GF-D8 (cell line): Measurements from ENCODE around the gene CYP4F11.
"Not testable (repeated sequence)": the region's sequence is repeated elsewhere in the genome, so short reads cannot be mapped to it uniquely, and the experiment has no call there.

Source experiments
- DNase-seq: peaks from one replicate; lab custom pipeline; 2025; lab: John Stamatoyannopoulos, UW

CYP4F11 gene

GRCh38 chr19:15934332-15935078, at the start of gene CYP4F11:
Gene CYP4F11, minus strand, starts transcription at chr19:15934529. Its CDS starts 121 bp downstream, at chr19:15934408.
- DNase-seq = no peak

GRCh38 chr19:15979293-15979692, 45.0 kb upstream of the CYP4F11 start:
- no peak for DNase-seq

GRCh38 chr19:15977690-15978089, 43.4 kb upstream of the CYP4F11 start:
- no peak for DNase-seq

- DNase-seq = no peak
Observed at GRCh38 chr19:15976836-15977689, 42.7 kb upstream of the CYP4F11 start.

GRCh38 chr19:15974856-15975255, 40.5 kb upstream of the CYP4F11 start:
- DNase-seq = no peak

GRCh38 chr19:15972043-15972442, 37.7 kb upstream of the CYP4F11 start:
- not testable (repeated sequence) for DNase-seq

GRCh38 chr19:15971224-15971780, 37.0 kb upstream of the CYP4F11 start:
- DNase-seq = no peak

- DNase-seq = no peak
Observed at GRCh38 chr19:15964231-15964630, 29.9 kb upstream of the CYP4F11 start.

GRCh38 chr19:15962319-15962718, 28.0 kb upstream of the CYP4F11 start:
- DNase-seq = no peak

- DNase-seq = no peak
Observed at GRCh38 chr19:15954820-15955219, 20.5 kb upstream of the CYP4F11 start.

GRCh38 chr19:15948223-15949058, 14.1 kb upstream of the CYP4F11 start, which contains the start of gene OR10H4:
Gene OR10H4, plus strand, starts transcription at chr19:15949008. Its CDS starts 0 bp downstream, at chr19:15949008.
- no peak for DNase-seq

GRCh38 chr19:15945301-15945700, 11.0 kb upstream of the CYP4F11 start:
- no peak for DNase-seq

GRCh38 chr19:15944401-15944800, 10.1 kb upstream of the CYP4F11 start:
- no peak for DNase-seq

GRCh38 chr19:15937771-15938170, 3.4 kb upstream of the CYP4F11 start:
- no peak for DNase-seq

GRCh38 chr19:15936950-15937349, 2.6 kb upstream of the CYP4F11 start:
- no peak for DNase-seq

GRCh38 chr19:15936173-15936572, 1.8 kb upstream of the CYP4F11 start:
- DNase-seq = no peak

- DNase-seq = no peak
Observed at GRCh38 chr19:15935167-15935702, 906 bp upstream of the CYP4F11 start.

GRCh38 chr19:15933761-15934331, 483 bp downstream of the CYP4F11 start:
- not testable (repeated sequence) for DNase-seq

GRCh38 chr19:15928321-15928720, 6.0 kb downstream of the CYP4F11 start:
- no peak for DNase-seq

GRCh38 chr19:15926484-15926883, 7.8 kb downstream of the CYP4F11 start:
- DNase-seq = no peak

GRCh38 chr19:15923702-15924101, 10.6 kb downstream of the CYP4F11 start:
- no peak for DNase-seq
